Mesendoderm (in vitro differentiated cells): ENCODE measurements around the gene LCA5.
A peak's percentile ranks its signal among the peaks of the same experiment; 100 is the strongest.

ENCODE experiments used
- DNase-seq: peaks from one replicate; pipeline ENCODE4 v3.0.0; 2013
- H2AK5ac ChIP-seq: 2 replicates; pipeline ENCODE4 v1.6.1; 2013; ENCODE audit warnings: low read length, inconsistent platforms
- H2BK120ac ChIP-seq: 2 replicates; pipeline ENCODE4 v1.6.1; 2013; ENCODE audit warnings: low read depth, mild to moderate bottlenecking, low read length, moderate library complexity, mixed read lengths
- H2BK15ac ChIP-seq: replicated peaks from 2 replicates; pipeline ENCODE4 v1.6.1; 2013; ENCODE audit warnings: low read depth, mild to moderate bottlenecking, moderate library complexity
- H2BK5ac ChIP-seq: 2 replicates; pipeline ENCODE4 v1.6.1; 2013; ENCODE audit warnings: low read length, inconsistent platforms
- H3K18ac ChIP-seq: 2 replicates; pipeline ENCODE4 v1.6.1; 2013; ENCODE audit warnings: mild to moderate bottlenecking, low read length, mixed read lengths
- H3K23ac ChIP-seq: one replicate; pipeline ENCODE4 v1.6.1; 2013; ENCODE audit warnings: low read length
- H3K27ac ChIP-seq: 2 replicates; pipeline ENCODE4 v1.5.1; 2013; ENCODE audit warnings: low read depth, mild to moderate bottlenecking, inconsistent platforms, low read length, moderate library complexity
- H3K27me3 ChIP-seq: 2 replicates; pipeline ENCODE4 v1.6.1; 2013; ENCODE audit warnings: low read length, control low read depth, mild to moderate bottlenecking, inconsistent platforms; ENCODE audit not compliant: insufficient read depth, poor library complexity
- H3K36me3 ChIP-seq: 2 replicates; pipeline ENCODE4 v1.6.1; 2013; ENCODE audit warnings: low read length, inconsistent platforms; ENCODE audit not compliant: control insufficient read depth, insufficient read depth
- H3K4ac ChIP-seq: one replicate; pipeline ENCODE4 v1.6.1; 2013; ENCODE audit warnings: low read depth, mild to moderate bottlenecking, low read length, moderate library complexity
- H3K4me1 ChIP-seq: 2 replicates; pipeline ENCODE4 v1.6.1; 2013; ENCODE audit warnings: low read depth, low read length, inconsistent platforms; ENCODE audit not compliant: control insufficient read depth
- H3K4me2 ChIP-seq: 2 replicates; pipeline ENCODE4 v1.6.1; 2013; ENCODE audit warnings: low read length
- H3K4me3 ChIP-seq: 2 replicates; pipeline ENCODE4 v1.5.1; 2013; ENCODE audit warnings: mild to moderate bottlenecking, low read length
- H3K56ac ChIP-seq: one replicate; pipeline ENCODE4 v1.6.1; 2013; ENCODE audit warnings: low read length
- H3K79me1 ChIP-seq: 2 replicates; pipeline ENCODE4 v1.6.1; 2013; ENCODE audit warnings: low read length, inconsistent platforms
- H3K79me2 ChIP-seq: 2 replicates; pipeline ENCODE4 v1.6.1; 2013; ENCODE audit warnings: mild to moderate bottlenecking, low read length; ENCODE audit not compliant: control insufficient read depth, insufficient read depth
- H3K9ac ChIP-seq: 2 replicates; pipeline ENCODE4 v1.6.1; 2013; ENCODE audit warnings: low read length, inconsistent platforms
- H4K5ac ChIP-seq: one replicate; pipeline ENCODE4 v1.6.1; 2013; ENCODE audit warnings: low read length
- H4K8ac ChIP-seq: one replicate; pipeline ENCODE4 v1.6.1; 2013; ENCODE audit warnings: low read depth, mild to moderate bottlenecking, control low read depth, low read length, moderate library complexity
- WGBS: extraction: QIAGEN DNeasy Blood & Tissue Kit; methylation state at CpG from one replicate; pipeline ENCODE4 v1.1.7; 2013; ENCODE audit warnings: low lambda C conversion rate, missing lambda C conversion rate; ENCODE audit not compliant: insufficient coverage; ENCODE audit errors: extremely low coverage; 5-methylcytosine and 5-hydroxymethylcytosine counted together

LCA5 gene

DNA sequence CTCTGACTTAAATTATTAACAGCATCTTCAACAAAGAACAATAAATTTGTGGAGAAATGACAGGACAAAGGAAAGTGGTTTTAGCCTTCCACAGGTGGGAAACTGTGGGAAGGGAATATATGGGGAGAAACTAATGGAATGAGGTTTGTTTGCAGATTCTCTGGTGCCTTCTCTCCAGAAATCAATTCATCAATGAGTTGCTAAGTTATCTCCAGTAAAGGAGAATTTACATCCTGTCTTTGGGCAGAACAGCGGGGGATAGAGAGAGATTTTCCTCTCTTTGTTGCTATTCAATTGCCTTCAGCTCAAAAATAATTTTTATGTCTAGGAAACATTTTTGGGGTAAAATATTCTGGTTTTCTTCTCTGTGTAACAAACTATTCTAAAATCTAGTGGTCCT, 36.9 kb upstream of the LCA5 start:
- no peak overlapping the region for H2AK5ac ChIP-seq
- H3K27ac ChIP-seq: peak overlapping the region; percentile 23
- H3K4me2 ChIP-seq: no peak overlapping the region
- H3K56ac ChIP-seq: no peak overlapping the region
- no peak overlapping the region for H3K4ac ChIP-seq
- DNase-seq: peak; percentile 60
- no peak overlapping the region for H2BK15ac ChIP-seq
- H3K36me3 ChIP-seq: no peaks in the 10 kb centered on the region
- H2BK120ac ChIP-seq: no peak overlapping the region
- WGBS: no CpG with 5 or more reads among the region's 1 CpG
- no peaks in the 10 kb centered on the region for H3K79me1 ChIP-seq
- no peak overlapping the region for H3K9ac ChIP-seq
- peaks cover 6% of the 10 kb centered on the region for H3K4me1 ChIP-seq
- no peak overlapping the region for H3K4me3 ChIP-seq
- H3K27me3 ChIP-seq: no peaks in the 10 kb centered on the region
- no peak overlapping the region for H3K18ac ChIP-seq
- no peak overlapping the region for H2BK5ac ChIP-seq
- no peak overlapping the region for H4K8ac ChIP-seq
- no peak overlapping the region for H3K23ac ChIP-seq
- H4K5ac ChIP-seq: no peak overlapping the region
- no peaks in the 10 kb centered on the region for H3K79me2 ChIP-seq

DNA sequence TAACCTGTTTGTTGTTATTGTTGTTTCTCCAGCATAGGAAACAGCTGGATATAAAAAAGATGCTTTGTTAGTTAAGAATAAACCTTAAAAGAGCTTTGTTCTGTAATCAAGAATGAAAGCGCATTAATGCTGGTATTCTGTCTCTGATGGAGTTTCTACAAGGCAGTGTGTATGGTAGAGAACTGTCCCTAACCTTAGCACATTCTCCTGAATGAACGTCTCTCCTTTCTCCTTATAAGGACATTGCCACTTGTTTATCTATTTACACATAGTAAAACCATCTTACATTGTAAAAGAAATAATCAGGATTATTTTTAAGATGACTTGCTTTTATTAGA, 33.8 kb upstream of the LCA5 start:
- Histone ChIP-seq H3K79me1 (no peaks in the 10 kb centered on the region), H3K27me3 (no peaks in the 10 kb centered on the region), H3K4me1 (peaks cover 9% of the 10 kb centered on the region), H3K56ac (no peak overlapping the region), H3K4me2 (no peak overlapping the region), H3K79me2 (no peaks in the 10 kb centered on the region), H3K9ac (no peak overlapping the region), H4K5ac (no peak overlapping the region), H3K4ac (no peak overlapping the region), H3K18ac (peak overlapping the region; percentile 28), H4K8ac (no peak overlapping the region), H2BK15ac (no peak overlapping the region), H3K27ac (no peak overlapping the region), H2BK5ac (no peak overlapping the region), H3K36me3 (no peaks in the 10 kb centered on the region), H2AK5ac (no peak overlapping the region), H2BK120ac (no peak overlapping the region), H3K4me3 (no peak overlapping the region), H3K23ac (no peak overlapping the region)
- DNase-seq: no peak
- no CpG with 5 or more reads among the region's 2 CpGs for WGBS

- H4K8ac ChIP-seq: no peak overlapping the region
- no peaks in the 10 kb centered on the region for H3K36me3 ChIP-seq
- H2BK15ac ChIP-seq: peak overlapping the region; percentile 8
- H3K27me3 ChIP-seq: no peaks in the 10 kb centered on the region
- DNase-seq: peak; percentile 97
- peak overlapping the region; percentile 92 for H3K18ac ChIP-seq
- H3K4me1 ChIP-seq: peaks cover 9% of the 10 kb centered on the region
- no peaks in the 10 kb centered on the region for H3K79me2 ChIP-seq
- H4K5ac ChIP-seq: no peak overlapping the region
- peak overlapping the region; percentile 88 for H3K27ac ChIP-seq
- WGBS: no CpG with 5 or more reads among the region's 3 CpGs
- peak overlapping the region; percentile 67 for H2BK120ac ChIP-seq
- H3K9ac ChIP-seq: no peak overlapping the region
- peak overlapping the region; percentile 78 for H3K56ac ChIP-seq
- H3K4me3 ChIP-seq: no peak overlapping the region
- H3K23ac ChIP-seq: no peak overlapping the region
- H3K4me2 ChIP-seq: no peak overlapping the region
- peak overlapping the region; percentile 91 for H3K4ac ChIP-seq
- no peaks in the 10 kb centered on the region for H3K79me1 ChIP-seq
- H2BK5ac ChIP-seq: peak overlapping the region; percentile 93
- no peak overlapping the region for H2AK5ac ChIP-seq
Measured at GRCh38 chr6:79570129-79571029, 33.1 kb upstream of the LCA5 start.

- Histone ChIP-seq H4K8ac (no peak overlapping the region), H3K79me2 (no peaks in the 10 kb centered on the region), H2BK120ac (no peak overlapping the region), H3K4me2 (no peak overlapping the region), H2AK5ac (peak overlapping the region; percentile 48), H3K4me3 (no peak overlapping the region), H3K36me3 (no peaks in the 10 kb centered on the region), H3K4me1 (peaks cover 6% of the 10 kb centered on the region), H3K4ac (no peak overlapping the region), H3K79me1 (no peaks in the 10 kb centered on the region), H3K27ac (peak overlapping the region; percentile 66), H3K23ac (no peak overlapping the region), H3K27me3 (no peaks in the 10 kb centered on the region), H4K5ac (no peak overlapping the region), H3K56ac (peak overlapping the region; percentile 20), H3K18ac (no peak overlapping the region), H2BK15ac (no peak overlapping the region), H2BK5ac (peak overlapping the region; percentile 85), H3K9ac (no peak overlapping the region)
- no CpG with 5 or more reads among the region's 2 CpGs for WGBS
- DNase-seq: peak; percentile 73
Measured at GRCh38 chr6:79568996-79569395, 31.8 kb upstream of the LCA5 start.

- Histone ChIP-seq H3K23ac (no peak overlapping the region), H2AK5ac (no peak overlapping the region), H3K4me2 (no peak overlapping the region), H3K9ac (no peak overlapping the region), H3K4ac (no peak overlapping the region), H2BK120ac (no peak overlapping the region), H3K56ac (no peak overlapping the region), H4K8ac (no peak overlapping the region), H3K79me2 (no peaks in the 10 kb centered on the region), H2BK15ac (no peak overlapping the region), H3K27me3 (no peaks in the 10 kb centered on the region), H3K36me3 (no peaks in the 10 kb centered on the region), H2BK5ac (no peak overlapping the region), H4K5ac (no peak overlapping the region), H3K79me1 (no peaks in the 10 kb centered on the region), H3K27ac (no peak overlapping the region), H3K4me1 (peaks cover 3% of the 10 kb centered on the region), H3K18ac (no peak overlapping the region), H3K4me3 (no peak overlapping the region)
- WGBS: no CpG with 5 or more reads among the region's 2 CpGs
- DNase-seq: no peak
Measured at GRCh38 chr6:79564636-79565035, 27.4 kb upstream of the LCA5 start.

- no peak overlapping the region for H3K4me3 ChIP-seq
- no peak overlapping the region for H3K9ac ChIP-seq
- H3K4me1 ChIP-seq: no peaks in the 10 kb centered on the region
- H3K56ac ChIP-seq: no peak overlapping the region
- H3K36me3 ChIP-seq: no peaks in the 10 kb centered on the region
- no peak overlapping the region for H2BK5ac ChIP-seq
- H3K23ac ChIP-seq: no peak overlapping the region
- H3K18ac ChIP-seq: no peak overlapping the region
- no peak overlapping the region for H3K4me2 ChIP-seq
- H2BK15ac ChIP-seq: no peak overlapping the region
- H3K4ac ChIP-seq: no peak overlapping the region
- 100% methylated on average over 1 of the region's 2 CpGs for WGBS
- H3K79me2 ChIP-seq: no peaks in the 10 kb centered on the region
- no peak overlapping the region for H2AK5ac ChIP-seq
- H3K79me1 ChIP-seq: no peaks in the 10 kb centered on the region
- no peak overlapping the region for H4K5ac ChIP-seq
- H2BK120ac ChIP-seq: no peak overlapping the region
- no peaks in the 10 kb centered on the region for H3K27me3 ChIP-seq
- H4K8ac ChIP-seq: no peak overlapping the region
- no peak overlapping the region for H3K27ac ChIP-seq
- no peak for DNase-seq
Measured at GRCh38 chr6:79559706-79560105, 22.5 kb upstream of the LCA5 start.
